Measurements from ENCODE around the gene EXOC2. TPM values are rescaled to one million over a fixed set of nuclear protein-coding genes. Genes with fewer than 3 reads are reported as not detected.

Gene EXOC2
- total and polyA plus RNA-seq, 10 of the 15 experiments (the other 5 are each of a cell fraction or from before 2014, with no cell fraction given): 8.7 to 32.8 (median 20.7) TPM

GRCh38 chr6:474453-475185, 218.3 kb downstream of the EXOC2 start (continued):
- TF ChIP-seq ATF2 (IDR thresholded peaks at IDR 0.05; ENCODE audit: low read length): no peak
- TF ChIP-seq CBX3 (IDR thresholded peaks at IDR 0.05; ENCODE audit: borderline replicate concordance, low read depth): no peak
- no peak for TF ChIP-seq CHD4 (IDR thresholded peaks at IDR 0.05)
- TF ChIP-seq EED (IDR thresholded peaks at IDR 0.05; ENCODE audit: low read depth): peak; percentile 64; the same call in 1 of the 2 replicates
- no peak for TF ChIP-seq ZNF207 (IDR thresholded peaks at IDR 0.05; ENCODE audit: borderline replicate concordance)
- peak; percentile 36; the same call in 1 of the 2 replicates for TF ChIP-seq BCL11A (IDR thresholded peaks at IDR 0.05; ENCODE audit: low read depth, low read length)
- peak in 1 of 2 experiments; percentile 15; a peak in 1 of 4 replicates for TF ChIP-seq BHLHE40 (IDR thresholded peaks at IDR 0.05; ENCODE audit: borderline replicate concordance in 1 of 2, low read depth in 2 of 2, low read length in 1 of 2)
- no peak for TF ChIP-seq E4F1 (IDR thresholded peaks at IDR 0.05; ENCODE audit: borderline replicate concordance, partially characterized antibody)
- 0 out of 2 replicates have a peak, but pooled peaks have one; percentile 40 for TF ChIP-seq MLLT1 (IDR thresholded peaks at IDR 0.05)
- TF ChIP-seq CREM (IDR thresholded peaks at IDR 0.05; ENCODE audit: low read depth): peak; percentile 22; the same call in 1 of the 2 replicates
- 0 out of 2 replicates have a peak, but pooled peaks have one; percentile 12 for TF ChIP-seq IRF4 (IDR thresholded peaks at IDR 0.05; ENCODE audit: low read depth, low read length)
